HEK293T (cell line): ENCODE measurements around the gene SMTNL2.

ENCODE experiments used
- SP1 ChIP-seq: fragments of 450-650 bp; IDR thresholded peaks from 2 replicates; pipeline ENCODE4 v1.6.1; 2017
- ZNF384 ChIP-seq: fragments of 450-650 bp; IDR thresholded peaks from 2 replicates; pipeline ENCODE4 v1.6.1; 2016

- TF ChIP-seq SP1 (no peak), ZNF384 (no peak)
Measured at GRCh38 chr17:4554997-4555799, 29.1 kb upstream of the SMTNL2 start, which contains the start of gene MYBBP1A.
